HG03159 (cell line): ENCODE data around the gene RBL1.
"Not testable (repeated sequence)": the region's sequence is repeated elsewhere in the genome, so short reads cannot be mapped to it uniquely, and the experiment has no call there.

Source experiments
- ATAC-seq: cut with Tn5 transposase; IDR thresholded peaks from one replicate; pipeline ENCODE4 v1.9.1; 2021; ENCODE audit warnings: mild to moderate bottlenecking, moderate library complexity; ENCODE audit not compliant: unreplicated experiment

Gene RBL1, protein sequence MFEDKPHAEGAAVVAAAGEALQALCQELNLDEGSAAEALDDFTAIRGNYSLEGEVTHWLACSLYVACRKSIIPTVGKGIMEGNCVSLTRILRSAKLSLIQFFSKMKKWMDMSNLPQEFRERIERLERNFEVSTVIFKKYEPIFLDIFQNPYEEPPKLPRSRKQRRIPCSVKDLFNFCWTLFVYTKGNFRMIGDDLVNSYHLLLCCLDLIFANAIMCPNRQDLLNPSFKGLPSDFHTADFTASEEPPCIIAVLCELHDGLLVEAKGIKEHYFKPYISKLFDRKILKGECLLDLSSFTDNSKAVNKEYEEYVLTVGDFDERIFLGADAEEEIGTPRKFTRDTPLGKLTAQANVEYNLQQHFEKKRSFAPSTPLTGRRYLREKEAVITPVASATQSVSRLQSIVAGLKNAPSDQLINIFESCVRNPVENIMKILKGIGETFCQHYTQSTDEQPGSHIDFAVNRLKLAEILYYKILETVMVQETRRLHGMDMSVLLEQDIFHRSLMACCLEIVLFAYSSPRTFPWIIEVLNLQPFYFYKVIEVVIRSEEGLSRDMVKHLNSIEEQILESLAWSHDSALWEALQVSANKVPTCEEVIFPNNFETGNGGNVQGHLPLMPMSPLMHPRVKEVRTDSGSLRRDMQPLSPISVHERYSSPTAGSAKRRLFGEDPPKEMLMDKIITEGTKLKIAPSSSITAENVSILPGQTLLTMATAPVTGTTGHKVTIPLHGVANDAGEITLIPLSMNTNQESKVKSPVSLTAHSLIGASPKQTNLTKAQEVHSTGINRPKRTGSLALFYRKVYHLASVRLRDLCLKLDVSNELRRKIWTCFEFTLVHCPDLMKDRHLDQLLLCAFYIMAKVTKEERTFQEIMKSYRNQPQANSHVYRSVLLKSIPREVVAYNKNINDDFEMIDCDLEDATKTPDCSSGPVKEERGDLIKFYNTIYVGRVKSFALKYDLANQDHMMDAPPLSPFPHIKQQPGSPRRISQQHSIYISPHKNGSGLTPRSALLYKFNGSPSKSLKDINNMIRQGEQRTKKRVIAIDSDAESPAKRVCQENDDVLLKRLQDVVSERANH

GRCh38 chr20:37095599-37096414 lies at the start of gene RBL1:
Gene RBL1 (minus strand): TSS chr20:37095997. CDS start chr20:37095928, 69 bp downstream.
- peak; percentile 74 for ATAC-seq

GRCh38 chr20:37144856-37145404 lies 49.1 kb upstream of the RBL1 start:
- no peak for ATAC-seq

DNA sequence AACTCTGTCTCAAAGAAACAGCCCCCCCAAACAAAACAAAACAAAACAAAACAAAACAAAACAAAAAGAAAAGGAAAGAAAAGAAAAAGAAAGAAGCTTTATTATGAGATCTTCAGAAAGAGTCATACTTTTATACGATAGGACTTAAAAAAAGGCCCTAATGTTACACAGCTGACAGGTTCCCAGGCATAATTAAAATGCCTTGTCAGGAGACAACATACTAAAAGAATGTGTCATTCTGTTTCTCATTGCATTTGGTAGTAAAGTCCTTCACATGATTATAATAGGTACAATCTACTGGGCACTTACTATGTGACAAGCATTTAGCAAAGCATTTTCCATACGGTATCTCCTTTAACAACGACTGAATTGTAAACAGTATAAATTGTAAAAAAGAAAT lies 46.9 kb upstream of the RBL1 start:
- no peak for ATAC-seq

- ATAC-seq = no peak
Observed at GRCh38 chr20:37137547-37137946, 41.8 kb upstream of the RBL1 start.

DNA sequence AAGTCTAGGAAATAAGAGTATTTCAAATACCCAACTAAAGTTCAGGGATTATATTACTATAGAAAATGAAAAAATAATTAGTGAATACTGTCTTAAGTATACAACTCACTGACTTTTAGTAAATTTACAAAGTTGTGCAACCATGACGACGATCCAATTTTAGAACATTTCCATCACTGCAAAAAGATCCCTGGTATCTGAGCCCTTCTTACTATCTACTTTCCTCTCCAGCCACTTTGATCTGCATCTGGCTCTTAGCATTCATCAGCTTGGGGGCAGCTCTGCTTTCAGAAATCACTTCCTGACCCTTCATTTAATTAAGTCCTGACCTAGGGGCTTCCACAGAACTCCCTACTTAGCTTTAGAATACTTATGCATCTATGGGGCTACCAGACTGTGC lies 38.2 kb upstream of the RBL1 start:
- no peak for ATAC-seq

DNA sequence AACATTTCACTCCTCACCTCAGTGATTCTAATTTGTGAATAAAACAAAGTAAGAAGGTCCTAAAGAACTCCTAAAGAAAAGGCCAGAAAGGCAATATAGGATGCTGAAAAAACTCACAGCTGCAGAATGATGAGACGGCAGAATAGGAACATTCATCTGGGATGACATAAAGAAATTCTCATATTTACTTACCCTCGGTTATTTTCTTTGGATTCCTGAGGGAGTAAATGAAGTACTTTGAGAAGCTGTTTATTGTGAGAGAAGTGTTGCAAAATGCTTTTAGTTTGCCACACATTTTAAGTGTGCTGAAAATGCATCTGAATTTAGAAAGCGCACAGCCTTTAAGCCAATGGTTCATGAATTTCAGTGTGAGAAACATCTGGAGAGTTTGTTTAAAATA lies 35.7 kb upstream of the RBL1 start:
- no peak for ATAC-seq

DNA sequence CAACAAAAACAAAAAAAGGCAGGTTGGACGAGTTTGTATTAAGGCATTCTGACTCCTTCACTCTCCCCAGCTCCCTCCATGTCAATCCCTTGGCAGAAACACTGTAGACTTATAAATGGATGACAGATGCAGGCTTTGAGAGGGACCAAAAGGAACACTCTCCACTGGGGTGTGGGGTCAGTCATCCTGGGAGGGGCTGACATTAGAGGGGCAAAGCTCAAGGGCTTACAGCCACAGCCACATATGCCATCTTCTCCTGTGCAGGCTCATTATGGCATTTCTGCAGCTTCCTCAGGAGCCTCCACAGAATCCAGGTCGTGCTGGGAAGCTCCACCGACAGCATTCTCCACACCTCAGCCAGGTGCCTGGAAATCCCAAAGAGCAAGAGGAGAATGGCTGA lies 33.0 kb upstream of the RBL1 start:
- no peak for ATAC-seq

DNA sequence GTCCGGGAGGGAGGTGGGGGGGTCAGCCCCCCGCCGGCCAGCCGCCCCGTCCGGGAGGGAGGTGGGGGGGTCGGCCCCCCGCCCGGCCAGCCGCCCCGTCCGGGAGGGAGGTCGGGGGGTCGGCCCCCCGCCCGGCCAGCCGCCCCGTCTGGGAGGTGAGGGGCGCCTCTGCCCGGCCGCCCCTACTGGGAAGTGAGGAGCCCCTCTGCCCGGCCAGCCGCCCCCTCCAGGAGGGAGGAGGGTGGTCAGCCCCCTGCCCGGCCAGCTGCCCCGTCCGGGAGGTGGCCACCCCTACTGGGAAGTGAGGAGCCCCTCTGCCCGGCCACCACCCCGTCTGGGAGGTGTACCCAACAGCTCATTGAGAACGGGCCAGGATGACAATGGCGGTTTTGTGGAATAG lies 30.5 kb upstream of the RBL1 start:
- ATAC-seq = not testable (repeated sequence)

- no peak for ATAC-seq
Observed at GRCh38 chr20:37123441-37123840, 27.6 kb upstream of the RBL1 start.

- ATAC-seq = no peak
Observed at GRCh38 chr20:37120497-37120896, 24.7 kb upstream of the RBL1 start.

DNA sequence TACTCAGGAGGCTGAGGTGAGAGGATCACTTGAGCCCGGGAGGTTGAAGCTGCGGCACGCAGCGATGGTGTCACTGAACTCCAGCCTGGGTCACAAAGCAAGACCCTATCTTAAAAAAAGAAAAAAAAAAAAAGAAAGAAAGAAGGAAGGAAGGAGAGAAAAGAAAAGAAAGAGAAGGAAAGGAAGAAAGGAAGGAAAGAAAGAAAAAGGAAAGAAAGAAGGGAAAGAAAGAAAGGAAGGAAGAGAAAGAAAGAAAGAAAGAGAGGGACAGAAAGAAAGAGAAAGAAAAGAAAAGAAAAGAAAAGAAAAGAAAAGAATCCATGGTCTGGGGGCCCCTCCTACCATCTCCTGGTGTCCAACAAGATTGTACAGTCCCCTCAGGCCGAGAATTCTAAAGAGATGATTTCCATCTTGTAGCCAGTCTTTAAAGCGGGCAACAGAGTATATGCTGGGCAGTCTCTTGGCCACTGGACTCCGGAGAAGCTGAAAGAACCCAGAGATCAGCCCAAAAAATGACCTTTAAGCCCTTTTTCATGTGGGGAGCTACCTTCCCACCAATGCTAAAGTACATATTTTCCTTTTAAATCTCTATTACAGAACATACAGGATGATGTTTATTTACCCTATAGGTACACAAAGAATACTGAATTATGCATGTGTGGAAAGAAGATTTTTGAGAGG lies 23.7 kb upstream of the RBL1 start:
- ATAC-seq = no peak

- no peak for ATAC-seq
Observed at GRCh38 chr20:37114012-37114411, 18.2 kb upstream of the RBL1 start.

GRCh38 chr20:37111926-37112455 lies 16.2 kb upstream of the RBL1 start:
- ATAC-seq = no peak

DNA sequence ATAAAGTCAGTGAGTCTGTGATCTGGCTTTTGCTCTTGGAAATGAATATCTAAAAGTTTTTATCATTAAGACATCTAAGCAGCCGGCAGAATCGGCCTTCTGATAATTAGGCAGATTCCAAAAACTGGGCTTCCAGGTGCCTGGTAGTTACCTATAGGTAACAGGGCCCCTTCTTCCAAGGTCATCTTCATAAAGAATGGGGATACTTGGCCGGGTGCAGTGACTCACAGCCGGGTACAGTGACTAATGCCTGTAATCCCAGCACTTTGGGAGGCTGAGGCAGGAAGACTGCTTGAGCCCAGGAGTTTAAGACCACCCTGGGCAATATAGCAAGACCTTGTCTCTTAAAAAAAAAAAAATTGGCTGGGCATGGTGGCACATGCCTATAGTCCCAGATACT lies 12.9 kb upstream of the RBL1 start:
- ATAC-seq = no peak

GRCh38 chr20:37102571-37102970 lies 6.8 kb upstream of the RBL1 start:
- no peak for ATAC-seq

GRCh38 chr20:37096415-37097041 lies 731 bp upstream of the RBL1 start:
- no peak for ATAC-seq

GRCh38 chr20:37095108-37095598 lies 644 bp downstream of the RBL1 start:
- peak; percentile 14 for ATAC-seq

DNA sequence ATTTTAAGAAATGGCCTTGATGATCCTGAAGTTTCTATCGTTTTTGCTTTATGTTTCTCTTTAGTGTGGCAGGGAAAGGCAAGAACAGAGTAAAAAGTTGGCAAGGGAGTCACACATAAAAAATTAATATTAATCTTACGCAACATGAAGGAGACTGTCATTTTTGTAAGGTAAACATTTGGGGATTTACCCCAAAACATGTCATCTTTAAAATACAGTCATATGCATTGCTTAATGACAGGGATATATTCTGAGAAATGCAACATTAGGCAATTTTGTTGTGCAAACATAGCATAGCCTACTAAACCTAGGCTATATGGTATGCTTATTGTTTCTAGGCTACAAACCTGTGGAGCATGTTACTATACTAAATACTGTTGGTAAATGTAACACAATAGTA lies 5.4 kb downstream of the RBL1 start:
- ATAC-seq = no peak

GRCh38 chr20:37081717-37082289 lies 14.0 kb downstream of the RBL1 start:
- no peak for ATAC-seq
